ENCODE data around the gene CDK2AP2. TPM values are rescaled to one million over a fixed set of nuclear protein-coding genes. Genes with fewer than 3 reads are reported as not detected.

CDK2AP2 gene
- polyA plus RNA-seq, 1 of the 3 experiments (the other 2 are of a cell fraction) = 47.9 TPM

GRCh38 chr11:67468759-67469507 lies 39.0 kb downstream of the CDK2AP2 start, which contains the start of gene TMEM134:
TSS of gene TMEM134 (minus strand) at chr11:67469251. CDS start at chr11:67469192, 59 bp downstream.
- CTCF ChIA-PET = interaction anchor here (0.7 to 3.4 kb wide), 15 partner anchors 9 to 120 kb away, joined by 3 to 32 read pairs (median 4); partner anchors contain the start of genes PITPNM1 and PPP1CA
- Histone ChIP-seq H3K4me2 (peak within 1 kb of the TSS; percentile 98), H3K9ac (peak within 1 kb of the TSS; percentile 87), H2AFZ (ENCODE audit: low read depth) (peak within 1 kb of the TSS; percentile 100), H3F3A (replicated peaks; ENCODE audit: insufficient read depth) (peaks cover 10% of the 10 kb centered on the region), H3K4me1 (ENCODE audit: control insufficient read depth in 1 of 2, insufficient read depth in 2 of 2, low read depth in 1 of 2, low read length in 1 of 2) (peaks cover 4 to 32% of the 10 kb centered on the region in 2 experiments; a peak in 2 of 4 replicates), H3K9me3 (no peaks in the 10 kb centered on the region), H3K79me2 (ENCODE audit: insufficient read depth) (peaks cover 7% of the 10 kb centered on the region; the same call in 1 of the 2 replicates), H3K27ac (ENCODE audit: low read depth in 2 of 2, low read length in 1 of 2) (peak within 1 kb of the TSS; percentile 66 to 72; a peak in 3 of 4 replicates), H3K27me3 (ENCODE audit: insufficient read depth) (no peaks in the 10 kb centered on the region), H3K4me3 (ENCODE audit: low read depth in 2 of 2, low read length in 1 of 2) (peak within 1 kb of the TSS; percentile 73 to 90), H3K9me2 (no peaks in the 10 kb centered on the region), H4K20me1 (ENCODE audit: insufficient read depth) (no peaks in the 10 kb centered on the region), H3K36me3 (replicated peaks in 1 of 2; ENCODE audit: control insufficient read depth in 1 of 2, insufficient read depth in 2 of 2, low read length in 1 of 2) (no peaks in the 10 kb centered on the region)
- DNase-seq = peak; percentile 98
- 0% methylated on average over 24 of the region's 76 CpGs for WGBS (ENCODE audit: low lambda C conversion rate)
- POLR2A ChIA-PET = interaction anchor here (0.6 to 2.9 kb wide), 6 partner anchors 14 to 244 kb away, joined by 3 to 13 read pairs (median 6); partner anchors contain the start of genes AIP, PPP1CA, RAD9A and RPS6KB2
- TF ChIP-seq FOXM1 (IDR thresholded peaks at IDR 0.05; ENCODE audit: low read depth) = 0 out of 2 replicates have a peak, but pooled peaks have one; percentile 25
- TF ChIP-seq NFIC (IDR thresholded peaks at IDR 0.05; ENCODE audit: borderline replicate concordance) = no peak
- peak; percentile 60; the same call in 1 of the 2 replicates for TF ChIP-seq FOXJ3 (CRISPR knock-in tag; IDR thresholded peaks at IDR 0.05)
- no peak for TF ChIP-seq IRF3 (IDR thresholded peaks at IDR 0.05; ENCODE audit: low read depth, low read length)
- TF ChIP-seq MAX (IDR thresholded peaks at IDR 0.05; ENCODE audit: low read depth) = peak; percentile 66; the same call in 1 of the 2 replicates
- TF ChIP-seq USF2 (IDR thresholded peaks at IDR 0.05; ENCODE audit: borderline replicate concordance, low read depth, low read length) = no peak
- TF ChIP-seq REST (IDR thresholded peaks at IDR 0.05; ENCODE audit: low read depth, low read length) = peak; percentile 9; the same call in 1 of the 2 replicates
- peak; percentile 84 for TF ChIP-seq SIN3A (IDR thresholded peaks at IDR 0.05; ENCODE audit: borderline replicate concordance, low read depth, low read length)
- TF ChIP-seq TAF1 (IDR thresholded peaks at IDR 0.05; ENCODE audit: borderline replicate concordance, low read depth, low read length) = peak; percentile 55
- TF ChIP-seq GABPA (IDR thresholded peaks at IDR 0.05; ENCODE audit: low read depth) = no peak
- TF ChIP-seq RXRA (IDR thresholded peaks at IDR 0.05; ENCODE audit: borderline replicate concordance, low read depth) = no peak
- TF ChIP-seq USF1 (IDR thresholded peaks at IDR 0.05; ENCODE audit: borderline replicate concordance, low read depth) = 0 out of 2 replicates have a peak, but pooled peaks have one; percentile 18
- no peak for TF ChIP-seq MEF2A (IDR thresholded peaks at IDR 0.05; ENCODE audit: borderline replicate concordance, low read depth)
- peak; percentile 58 for TF ChIP-seq RAD21 (IDR thresholded peaks at IDR 0.05; ENCODE audit: low read length)
- TF ChIP-seq MXI1 (IDR thresholded peaks at IDR 0.05; ENCODE audit: low read depth, low read length) = no peak; the same call in none of the 2 replicates
- no peak for TF ChIP-seq FOSL2 (IDR thresholded peaks at IDR 0.05; ENCODE audit: borderline replicate concordance, low read depth)
- peak; percentile 34; the same call in 1 of the 2 replicates for TF ChIP-seq NRF1 (IDR thresholded peaks at IDR 0.05; ENCODE audit: low read depth, low read length)
- TF ChIP-seq EP300 (IDR thresholded peaks at IDR 0.05; ENCODE audit: borderline replicate concordance in 1 of 2, low read depth in 1 of 2, low read length in 1 of 2) = no peak
- TF ChIP-seq GATA2 (CRISPR knock-in tag; IDR thresholded peaks at IDR 0.05) = no peak
- peak; percentile 92 for TF ChIP-seq POLR2AphosphoS5 (IDR thresholded peaks at IDR 0.05; ENCODE audit: low read depth, low read length)
- peak; percentile 55; the same call in 1 of the 2 replicates for TF ChIP-seq SMC3 (IDR thresholded peaks at IDR 0.05; ENCODE audit: low read depth, low read length)
- peak; percentile 50 for TF ChIP-seq CTCF (IDR thresholded peaks at IDR 0.05)
- TF ChIP-seq YY1 (IDR thresholded peaks at IDR 0.05; ENCODE audit: low read depth) = peak; percentile 84
